Progenitor cell of endocrine pancreas (in vitro differentiated cells): ENCODE measurements around the gene RASSF5. TPM values are rescaled to one million over a fixed set of nuclear protein-coding genes. Genes with fewer than 3 reads are reported as not detected.

Source experiments
- DNase-seq: peaks from one replicate; pipeline ENCODE4 v3.0.0; 2021; ENCODE audit warnings: low spot score; ENCODE audit not compliant: unreplicated experiment
- H3K27ac Mint-ChIP-seq: 2 replicates; pipeline ENCODE4 v1.8.0; 2021; ENCODE audit warnings: mild to moderate bottlenecking, moderate library complexity, mixed read lengths
- H3K27me3 Mint-ChIP-seq: 2 replicates; pipeline ENCODE4 v1.8.0; 2021; ENCODE audit warnings: mixed read lengths
- H3K36me3 Mint-ChIP-seq: 2 replicates; pipeline ENCODE4 v1.8.0; 2022; ENCODE audit warnings: mixed read lengths; ENCODE audit not compliant: insufficient read depth
- H3K4me1 Mint-ChIP-seq: 2 replicates; pipeline ENCODE4 v1.8.0; 2021; ENCODE audit warnings: low read depth, mixed read lengths
- H3K4me3 Mint-ChIP-seq: 2 replicates; pipeline ENCODE4 v1.8.0; 2021; ENCODE audit warnings: low read depth, mild to moderate bottlenecking, moderate library complexity, mixed read lengths
- H3K9me3 Mint-ChIP-seq: 2 replicates; pipeline ENCODE4 v1.8.0; 2021; ENCODE audit warnings: low read depth, mixed read lengths
- total RNA-seq: library from RNA; stranded (reverse); gene quantifications from 2 replicates; pipeline ENCODE4 v1.2.1, GENCODE V29; 2021
- TF ChIP-seq, protein P1 (sequence below): fragments of 200-600 bp; sonication (generic); IDR thresholded peaks from one replicate; pipeline ENCODE4 v1.5.0; 2021; ENCODE audit warnings: antibody characterized with exemption, mild to moderate bottlenecking; ENCODE audit not compliant: unreplicated experiment

RASSF5 gene
- total RNA-seq, 1 donor from 2014 or later = 7.0 TPM

- DNase-seq = no peak
- peaks cover 18% of the 10 kb centered on the region for H3K36me3 Mint-ChIP-seq
- no peak overlapping the region for H3K4me3 Mint-ChIP-seq
- no peaks in the 10 kb centered on the region for H3K9me3 Mint-ChIP-seq
- H3K27ac Mint-ChIP-seq = no peak overlapping the region
- H3K4me1 Mint-ChIP-seq = no peaks in the 10 kb centered on the region
- TF ChIP-seq, protein P1, sequence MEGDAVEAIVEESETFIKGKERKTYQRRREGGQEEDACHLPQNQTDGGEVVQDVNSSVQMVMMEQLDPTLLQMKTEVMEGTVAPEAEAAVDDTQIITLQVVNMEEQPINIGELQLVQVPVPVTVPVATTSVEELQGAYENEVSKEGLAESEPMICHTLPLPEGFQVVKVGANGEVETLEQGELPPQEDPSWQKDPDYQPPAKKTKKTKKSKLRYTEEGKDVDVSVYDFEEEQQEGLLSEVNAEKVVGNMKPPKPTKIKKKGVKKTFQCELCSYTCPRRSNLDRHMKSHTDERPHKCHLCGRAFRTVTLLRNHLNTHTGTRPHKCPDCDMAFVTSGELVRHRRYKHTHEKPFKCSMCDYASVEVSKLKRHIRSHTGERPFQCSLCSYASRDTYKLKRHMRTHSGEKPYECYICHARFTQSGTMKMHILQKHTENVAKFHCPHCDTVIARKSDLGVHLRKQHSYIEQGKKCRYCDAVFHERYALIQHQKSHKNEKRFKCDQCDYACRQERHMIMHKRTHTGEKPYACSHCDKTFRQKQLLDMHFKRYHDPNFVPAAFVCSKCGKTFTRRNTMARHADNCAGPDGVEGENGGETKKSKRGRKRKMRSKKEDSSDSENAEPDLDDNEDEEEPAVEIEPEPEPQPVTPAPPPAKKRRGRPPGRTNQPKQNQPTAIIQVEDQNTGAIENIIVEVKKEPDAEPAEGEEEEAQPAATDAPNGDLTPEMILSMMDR = no peak
- no peaks in the 10 kb centered on the region for H3K27me3 Mint-ChIP-seq
Measured at GRCh38 chr1:206591226-206591625, 83.9 kb downstream of the RASSF5 start.

- Mint-ChIP-seq H3K4me3 (no peak overlapping the region), H3K9me3 (no peaks in the 10 kb centered on the region), H3K36me3 (peaks cover 19% of the 10 kb centered on the region), H3K27me3 (no peaks in the 10 kb centered on the region), H3K4me1 (no peaks in the 10 kb centered on the region), H3K27ac (no peak overlapping the region)
- no peak for DNase-seq
- TF ChIP-seq, protein P1 = no peak
Measured at GRCh38 chr1:206591696-206592095, 84.4 kb downstream of the RASSF5 start.

- TF ChIP-seq, protein P1 = no peak
- Mint-ChIP-seq H3K36me3 (peaks cover 25% of the 10 kb centered on the region), H3K4me3 (no peak overlapping the region), H3K9me3 (no peaks in the 10 kb centered on the region), H3K27ac (no peak overlapping the region), H3K4me1 (no peaks in the 10 kb centered on the region), H3K27me3 (no peaks in the 10 kb centered on the region)
- no peak for DNase-seq
Measured at GRCh38 chr1:206593351-206593925, 86.1 kb downstream of the RASSF5 start.

GRCh38 chr1:206595581-206596318 lies 88.4 kb downstream of the RASSF5 start:
- peaks cover 24% of the 10 kb centered on the region for H3K36me3 Mint-ChIP-seq
- TF ChIP-seq, protein P1 = no peak
- H3K9me3 Mint-ChIP-seq = no peaks in the 10 kb centered on the region
- H3K4me1 Mint-ChIP-seq = no peaks in the 10 kb centered on the region
- no peaks in the 10 kb centered on the region for H3K27me3 Mint-ChIP-seq
- DNase-seq = no peak
- H3K4me3 Mint-ChIP-seq = no peak overlapping the region
- H3K27ac Mint-ChIP-seq = no peak overlapping the region

- TF ChIP-seq, protein P1 = no peak
- Mint-ChIP-seq H3K4me1 (no peaks in the 10 kb centered on the region), H3K27me3 (no peaks in the 10 kb centered on the region), H3K36me3 (peaks cover 22% of the 10 kb centered on the region), H3K4me3 (no peak overlapping the region), H3K9me3 (no peaks in the 10 kb centered on the region), H3K27ac (no peak overlapping the region)
- DNase-seq = no peak
Measured at GRCh38 chr1:206596319-206596666, 89.0 kb downstream of the RASSF5 start.
